H9 (cell line): ENCODE measurements around the gene CPT2. TPM values are rescaled to one million over a fixed set of nuclear protein-coding genes. Genes with fewer than 3 reads are reported as not detected.

Experiments used
- DNase-seq: peaks from one replicate; pipeline ENCODE4 v3.0.0-alpha.2; 2017
- H2AFZ ChIP-seq: one replicate; pipeline ENCODE4 v1.6.1; 2013; ENCODE audit warnings: mild to moderate bottlenecking, low read length, control low read depth, moderate library complexity
- H2AK5ac ChIP-seq: 2 replicates; pipeline ENCODE4 v1.6.1; 2013; ENCODE audit warnings: low read length, control low read depth, mixed read lengths; ENCODE audit not compliant: insufficient read length
- H2BK120ac ChIP-seq: one replicate; pipeline ENCODE4 v1.6.1; 2013; ENCODE audit warnings: low read depth, mild to moderate bottlenecking, low read length, control low read depth, inconsistent platforms; ENCODE audit not compliant: poor library complexity, severe bottlenecking
- H2BK12ac ChIP-seq: 2 replicates; pipeline ENCODE4 v1.6.1; 2013; ENCODE audit warnings: low read length, control low read depth, mixed read lengths, low read depth; ENCODE audit not compliant: insufficient read length
- H2BK15ac ChIP-seq: 2 replicates; pipeline ENCODE4 v1.6.1; 2013; ENCODE audit warnings: low read depth, low read length, control low read depth
- H2BK20ac ChIP-seq: one replicate; pipeline ENCODE4 v1.6.1; 2013; ENCODE audit warnings: low read depth, mild to moderate bottlenecking, low read length, control low read depth, inconsistent platforms; ENCODE audit not compliant: poor library complexity, severe bottlenecking
- H2BK5ac ChIP-seq: 2 replicates; pipeline ENCODE4 v1.6.1; 2013; ENCODE audit warnings: low read length, control low read depth, mixed read lengths; ENCODE audit not compliant: insufficient read length
- H3K14ac ChIP-seq: 2 replicates; pipeline ENCODE4 v1.6.1; 2013; ENCODE audit warnings: low read length, control low read depth; ENCODE audit not compliant: insufficient read depth
- H3K18ac ChIP-seq: 2 replicates; pipeline ENCODE4 v1.6.1; 2013; ENCODE audit warnings: low read depth, mild to moderate bottlenecking, mixed read lengths, low read length, control low read depth; ENCODE audit not compliant: insufficient read length
- H3K23ac ChIP-seq: 2 replicates; pipeline ENCODE4 v1.6.1; 2013; ENCODE audit warnings: low read length, control low read depth, mixed read lengths, low read depth; ENCODE audit not compliant: insufficient read length
- H3K23me2 ChIP-seq: 2 replicates; pipeline ENCODE4 v1.6.1; 2013; ENCODE audit warnings: low read depth, mild to moderate bottlenecking, mixed read lengths, low read length, control low read depth; ENCODE audit not compliant: insufficient read length, poor library complexity, severe bottlenecking
- H3K27ac ChIP-seq: 2 replicates; pipeline ENCODE4 v1.5.1; 2013; ENCODE audit warnings: low read length, control low read depth, mixed read lengths, low read depth; ENCODE audit not compliant: insufficient read length
- H3K27me3 ChIP-seq: 2 replicates; pipeline ENCODE4 v1.6.1; 2013; ENCODE audit warnings: low read length, control low read depth, inconsistent platforms; ENCODE audit not compliant: insufficient read depth
- H3K4ac ChIP-seq: 2 replicates; pipeline ENCODE4 v1.6.1; 2013; ENCODE audit warnings: low read depth, mild to moderate bottlenecking, control low read depth, inconsistent platforms, low read length, moderate library complexity
- H3K4me1 ChIP-seq: 2 replicates; pipeline ENCODE4 v1.6.1; 2013; ENCODE audit warnings: low read length, control low read depth, inconsistent platforms; ENCODE audit not compliant: insufficient read depth
- H3K4me2 ChIP-seq: 2 replicates; pipeline ENCODE4 v1.6.1; 2013; ENCODE audit warnings: low read length, control low read depth, mixed read lengths; ENCODE audit not compliant: insufficient read length, insufficient read depth
- H3K56ac ChIP-seq: 2 replicates; pipeline ENCODE4 v1.6.1; 2013; ENCODE audit warnings: low read depth, mild to moderate bottlenecking, mixed read lengths, low read length, control low read depth; ENCODE audit not compliant: insufficient read length
- H3K79me1 ChIP-seq: 2 replicates; pipeline ENCODE4 v1.6.1; 2013; ENCODE audit warnings: low read depth, mild to moderate bottlenecking, moderate library complexity, low read length, control low read depth, inconsistent platforms; ENCODE audit not compliant: insufficient read depth, poor library complexity, severe bottlenecking
- H3K79me2 ChIP-seq: 2 replicates; pipeline ENCODE4 v1.6.1; 2013; ENCODE audit warnings: low read length, control low read depth, inconsistent platforms; ENCODE audit not compliant: insufficient read depth
- H3K9ac ChIP-seq: 2 replicates; pipeline ENCODE4 v1.6.1; 2013; ENCODE audit warnings: low read length, control low read depth, mixed read lengths; ENCODE audit not compliant: insufficient read length; ENCODE audit errors: extremely low read depth
- H3K9me3 ChIP-seq: one replicate; pipeline ENCODE4 v1.6.1; 2013; ENCODE audit warnings: low read depth, low read length, inconsistent platforms; ENCODE audit not compliant: control insufficient read depth
- H3T11ph ChIP-seq: one replicate; pipeline ENCODE4 v1.6.1; 2013; ENCODE audit warnings: mild to moderate bottlenecking, low read length, control low read depth, inconsistent platforms
- H4K20me1 ChIP-seq: one replicate; pipeline ENCODE4 v1.6.1; 2013; ENCODE audit not compliant: control insufficient read depth, insufficient read length, insufficient read depth
- H4K5ac ChIP-seq: 2 replicates; pipeline ENCODE4 v1.6.1; 2013; ENCODE audit warnings: low read depth, mild to moderate bottlenecking, mixed read lengths, low read length, control low read depth; ENCODE audit not compliant: insufficient read length
- H4K8ac ChIP-seq: replicated peaks from 2 replicates; pipeline ENCODE4 v1.6.1; 2013; ENCODE audit warnings: low read length, control low read depth, mixed read lengths, low read depth; ENCODE audit not compliant: insufficient read length
- H4K91ac ChIP-seq: 2 replicates; pipeline ENCODE4 v1.6.1; 2013; ENCODE audit warnings: low read depth, mild to moderate bottlenecking, moderate library complexity, mixed read lengths, low read length, control low read depth; ENCODE audit not compliant: insufficient read length
- H3K27ac Mint-ChIP-seq, 3 experiments: 2 replicates in 2 of 3; 3 replicates in 1 of 3; pipeline ENCODE4 v1.8.0; 2020 to 2021; ENCODE audit warnings: mixed read lengths in 3 of 3, mild to moderate bottlenecking in 1 of 3, moderate library complexity in 1 of 3
- H3K27me3 Mint-ChIP-seq: 2 replicates; pipeline ENCODE4 v1.8.0; 2021; ENCODE audit warnings: low read depth, mild to moderate bottlenecking, moderate library complexity, mixed read lengths
- H3K36me3 Mint-ChIP-seq, 3 experiments: 2 replicates in 2 of 3; 3 replicates in 1 of 3; pipeline ENCODE4 v1.8.0; 2020 to 2021; ENCODE audit warnings: low read depth in 3 of 3, mixed read lengths in 3 of 3; ENCODE audit not compliant: insufficient read depth in 1 of 3
- H3K4me1 Mint-ChIP-seq, 2 experiments: 2 replicates each; pipeline ENCODE4 v1.8.0; 2020; ENCODE audit warnings: mixed read lengths in 2 of 2
- H3K4me3 Mint-ChIP-seq, 2 experiments: 2 replicates in 1 of 2; 3 replicates in 1 of 2; pipeline ENCODE4 v1.8.0; 2020 to 2021; ENCODE audit warnings: mild to moderate bottlenecking in 2 of 2, mixed read lengths in 2 of 2, moderate library complexity in 1 of 2
- H3K9me3 Mint-ChIP-seq, 2 experiments: 2 replicates in 1 of 2; 3 replicates in 1 of 2; pipeline ENCODE4 v1.8.0; 2020; ENCODE audit warnings: mild to moderate bottlenecking in 2 of 2, mixed read lengths in 2 of 2, moderate library complexity in 1 of 2
- WGBS: extraction: QIAGEN DNeasy Blood & Tissue Kit; methylation state at CpG from one replicate; pipeline ENCODE4 v1.1.7; 2013; ENCODE audit warnings: missing lambda C conversion rate, low lambda C conversion rate, mixed read lengths; ENCODE audit not compliant: insufficient read length; ENCODE audit errors: extremely low coverage; 5-methylcytosine and 5-hydroxymethylcytosine counted together
- total RNA-seq: library from RNA; stranded (reverse); gene quantifications from 2 replicates; pipeline ENCODE4 v1.2.1, GENCODE V29; 2021
- TF ChIP-seq, protein P1 (sequence below): fragments of 200-600 bp; sonication (generic); conservative IDR thresholded peaks from 3 replicates; pipeline ENCODE4 v1.8.0; 2021; ENCODE audit warnings: antibody characterized with exemption, mild to moderate bottlenecking

The CPT2 gene
- total RNA-seq, 1 experiment from 2014 or later: 33.2 TPM

DNA sequence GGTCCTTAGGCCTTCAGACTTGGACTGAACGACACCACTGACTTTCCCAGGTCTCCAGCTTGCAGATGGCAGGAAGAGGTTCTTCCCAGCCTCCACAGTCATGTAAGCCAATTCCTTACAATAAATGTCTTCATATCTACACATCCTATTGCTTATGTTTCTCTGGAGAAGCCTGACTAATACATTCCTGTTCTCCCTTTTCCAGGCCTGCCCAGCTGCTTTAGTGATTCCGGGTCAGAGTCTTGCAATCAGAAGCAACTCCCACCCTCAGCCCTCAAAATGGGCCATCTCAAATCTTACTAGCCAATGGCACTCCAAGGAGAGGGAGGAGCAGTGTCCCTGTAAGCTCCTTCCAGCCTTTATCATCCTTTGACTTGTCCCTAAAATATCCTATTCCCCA is 16.4 kb upstream of the CPT2 start:
- Histone ChIP-seq H3K9ac (no peak overlapping the region), H3K23ac (no peak overlapping the region), H4K5ac (no peak overlapping the region), H2BK12ac (no peak overlapping the region), H3K4me1 (peaks cover 5% of the 10 kb centered on the region; the same call in 1 of the 2 replicates), H3K4ac (no peak overlapping the region), H2BK15ac (no peak overlapping the region), H2BK120ac (no peak overlapping the region), H4K91ac (no peak overlapping the region), H3K27me3 (no peaks in the 10 kb centered on the region), H2BK5ac (no peak overlapping the region), H3K18ac (no peak overlapping the region), H2AFZ (no peak overlapping the region), H2AK5ac (no peak overlapping the region), H3K79me1 (no peaks in the 10 kb centered on the region), H3K9me3 (no peaks in the 10 kb centered on the region), H4K20me1 (no peaks in the 10 kb centered on the region), H3K27ac (no peak overlapping the region), H3K14ac (no peak overlapping the region), H3K23me2 (no peaks in the 10 kb centered on the region), H3K56ac (no peak overlapping the region), H2BK20ac (no peak overlapping the region), H3T11ph (no peak overlapping the region), H3K79me2 (no peaks in the 10 kb centered on the region), H3K4me2 (no peak overlapping the region), H4K8ac (no peak overlapping the region)
- H3K4me1 Mint-ChIP-seq: peaks cover 10 to 16% of the 10 kb centered on the region in 2 experiments
- no peak overlapping the region for H3K27ac Mint-ChIP-seq
- DNase-seq: no peak
- no peaks in the 10 kb centered on the region for H3K36me3 Mint-ChIP-seq
- TF ChIP-seq, protein P1, sequence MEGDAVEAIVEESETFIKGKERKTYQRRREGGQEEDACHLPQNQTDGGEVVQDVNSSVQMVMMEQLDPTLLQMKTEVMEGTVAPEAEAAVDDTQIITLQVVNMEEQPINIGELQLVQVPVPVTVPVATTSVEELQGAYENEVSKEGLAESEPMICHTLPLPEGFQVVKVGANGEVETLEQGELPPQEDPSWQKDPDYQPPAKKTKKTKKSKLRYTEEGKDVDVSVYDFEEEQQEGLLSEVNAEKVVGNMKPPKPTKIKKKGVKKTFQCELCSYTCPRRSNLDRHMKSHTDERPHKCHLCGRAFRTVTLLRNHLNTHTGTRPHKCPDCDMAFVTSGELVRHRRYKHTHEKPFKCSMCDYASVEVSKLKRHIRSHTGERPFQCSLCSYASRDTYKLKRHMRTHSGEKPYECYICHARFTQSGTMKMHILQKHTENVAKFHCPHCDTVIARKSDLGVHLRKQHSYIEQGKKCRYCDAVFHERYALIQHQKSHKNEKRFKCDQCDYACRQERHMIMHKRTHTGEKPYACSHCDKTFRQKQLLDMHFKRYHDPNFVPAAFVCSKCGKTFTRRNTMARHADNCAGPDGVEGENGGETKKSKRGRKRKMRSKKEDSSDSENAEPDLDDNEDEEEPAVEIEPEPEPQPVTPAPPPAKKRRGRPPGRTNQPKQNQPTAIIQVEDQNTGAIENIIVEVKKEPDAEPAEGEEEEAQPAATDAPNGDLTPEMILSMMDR: no peak
- H3K4me3 Mint-ChIP-seq: no peak overlapping the region
- no CpG with 5 or more reads among the region's 2 CpGs for WGBS
- no peaks in the 10 kb centered on the region for H3K9me3 Mint-ChIP-seq
- peaks cover 19% of the 10 kb centered on the region for H3K27me3 Mint-ChIP-seq
